HL-60 (cell line): ENCODE measurements around the gene CNTNAP4.

Experiments
- DNase-seq, 2 experiments: peaks; one replicate each; pipeline ENCODE4 v3.0.0-alpha.2; 2010 to 2020; ENCODE audit warnings: low read depth in 1 of 2, low spot score in 1 of 2
- H3K27ac ChIP-seq: fragments of 250-450 bp; sonication (Bioruptor Pico); replicated peaks from 2 replicates; pipeline ENCODE4 v1.5.1; 2020; ENCODE audit warnings: mild to moderate bottlenecking, moderate library complexity
- H3K27me3 ChIP-seq: fragments of 250-450 bp; sonication (Bioruptor Pico); 2 replicates; pipeline ENCODE4 v1.5.1; 2021; ENCODE audit warnings: mild to moderate bottlenecking, moderate library complexity; ENCODE audit not compliant: insufficient read depth, poor library complexity, severe bottlenecking
- H3K4me3 ChIP-seq: replicated peaks from 2 replicates; pipeline ENCODE4 v1.5.1; 2011; ENCODE audit warnings: mild to moderate bottlenecking, control low read depth, low read length; ENCODE audit not compliant: insufficient read depth
- CTCF ChIP-seq: IDR thresholded peaks from one replicate; pipeline ENCODE4 v1.5.1; 2011; ENCODE audit warnings: low read length, control low read depth, inconsistent platforms; ENCODE audit not compliant: insufficient read depth
- GABPA ChIP-seq: IDR thresholded peaks from 2 replicates; pipeline ENCODE4 v1.6.1; 2012; ENCODE audit warnings: low read depth
- POLR2AphosphoS5 ChIP-seq: IDR thresholded peaks from 2 replicates; pipeline ENCODE4 v1.6.1; 2012; ENCODE audit warnings: low read depth
- REST ChIP-seq: IDR thresholded peaks from 2 replicates; pipeline ENCODE4 v1.6.1; 2012; ENCODE audit warnings: low read depth; ENCODE audit not compliant: insufficient replicate concordance
- SPI1 ChIP-seq: IDR thresholded peaks from 2 replicates; pipeline ENCODE4 v1.6.1; 2012; ENCODE audit warnings: low read depth, mild to moderate bottlenecking, borderline replicate concordance

Gene CNTNAP4

GRCh38 chr16:76345163-76345661 lies 68.0 kb downstream of the CNTNAP4 start:
- TF ChIP-seq REST (no peak), GABPA (no peak), CTCF (no peak), POLR2AphosphoS5 (no peak), SPI1 (no peak)
- no peak overlapping the region for H3K4me3 ChIP-seq

GRCh38 chr16:76346210-76346609 lies 69.0 kb downstream of the CNTNAP4 start:
- Histone ChIP-seq H3K27ac (no peak overlapping the region), H3K27me3 (no peaks in the 10 kb centered on the region), H3K4me3 (no peak overlapping the region)
- no peak for DNase-seq
- TF ChIP-seq CTCF (no peak), POLR2AphosphoS5 (no peak), GABPA (no peak), REST (no peak), SPI1 (no peak)

More at GRCh38 chr16:76345163-76345661, 68.0 kb downstream of the CNTNAP4 start:
- DNase-seq, result no peak
- Histone ChIP-seq H3K27ac (no peak overlapping the region), H3K27me3 (no peaks in the 10 kb centered on the region)

GRCh38 chr16:76351441-76351840 lies 74.2 kb downstream of the CNTNAP4 start:
- TF ChIP-seq SPI1, result no peak
- no peak for TF ChIP-seq GABPA
- no peak for TF ChIP-seq POLR2AphosphoS5
- no peak for TF ChIP-seq CTCF
- TF ChIP-seq REST, result no peak
- no peak overlapping the region for H3K4me3 ChIP-seq
- no peak for DNase-seq

More at GRCh38 chr16:76351441-76351840, 74.2 kb downstream of the CNTNAP4 start:
- H3K27ac ChIP-seq, result no peak overlapping the region
- H3K27me3 ChIP-seq, result no peaks in the 10 kb centered on the region
